K562 (cell line): ENCODE results near the gene TRIM36. TPM values are rescaled to one million over a fixed set of nuclear protein-coding genes. Genes with fewer than 3 reads are reported as not detected.

Experiments
- CCAR2 ChIP-seq: fragments of 200-400 bp; formaldehyde crosslinking; IDR thresholded peaks from 2 replicates; pipeline ENCODE4 v1.6.1; 2017; ENCODE audit warnings: mild to moderate bottlenecking, low read depth, low read length
- ZBTB40 ChIP-seq, 2 experiments: fragments of 450-650 bp in 1 of 2; sonication (generic) in 1 of 2; formaldehyde crosslinking in 1 of 2; IDR thresholded peaks; 2 replicates each; pipeline versions ENCODE4 v1.7.1 to v1.9.0; 2016 to 2022; ENCODE audit warnings: inconsistent platforms in 1 of 2, mild to moderate bottlenecking in 1 of 2, missing genetic modification reagents in 1 of 2
- polyA plus RNA-seq, 8 experiments: library from polyadenylated mRNA; depleted of rRNA in 4 of 8; stranded (reverse) in 5 of 8; unstranded in 3 of 8; fragments of >200 nt; fragmentation: Nextera tagmentation in 2 of 8; fragmentation: Illumina TruSeq in 1 of 8; extraction: Ambion mirVana in 2 of 8; extraction: Trizol in 1 of 8; gene quantifications; 2 replicates each; pipeline versions ENCODE4 v1.2.1 to v1.2.3, GENCODE V29; 2011 to 2014; ENCODE audit warnings: inconsistent platforms in 1 of 8, missing spikeins in 1 of 8
- total RNA-seq, 7 experiments: library from RNA; depleted of rRNA in 6 of 7; stranded (reverse); fragments of >200 nt in 6 of 7; fragmentation: Illumina TruSeq in 2 of 7; extraction: Trizol in 2 of 7; gene quantifications; 2 replicates each; pipeline versions ENCODE4 v1.2.1 to v1.2.3, GENCODE V29; 2011 to 2021; ENCODE audit warnings: low replicate concordance in 1 of 7

TRIM36 gene
- total and polyA plus RNA-seq, 9 of the 15 experiments (the other 6 are each of a cell fraction or from before 2014, with no cell fraction given) = 0.10 to 0.71 (median 0.31) TPM

GRCh38 chr5:115179394-115180164, 9.9 kb upstream of the TRIM36 start (continued):
- TF ChIP-seq ZBTB40 (IDR thresholded peaks at IDR 0.05) = no peak
- no peak for TF ChIP-seq ZBTB40 (CRISPR knock-in tag; IDR thresholded peaks at IDR 0.05)
- no peak for TF ChIP-seq CCAR2
